C4-2B (cell line): Measurements from ENCODE around the gene PRSS22.

ENCODE experiments used
- ZFX ChIP-seq: fragments of 450-650 bp; IDR thresholded peaks from 2 replicates; pipeline ENCODE4 v1.6.1; 2017
- TF ChIP-seq, protein P1 (sequence below): fragments of 450-650 bp; conservative IDR thresholded peaks from 2 replicates; pipeline ENCODE4 v1.5.1; 2017; ENCODE audit warnings: mild to moderate bottlenecking

DNA sequence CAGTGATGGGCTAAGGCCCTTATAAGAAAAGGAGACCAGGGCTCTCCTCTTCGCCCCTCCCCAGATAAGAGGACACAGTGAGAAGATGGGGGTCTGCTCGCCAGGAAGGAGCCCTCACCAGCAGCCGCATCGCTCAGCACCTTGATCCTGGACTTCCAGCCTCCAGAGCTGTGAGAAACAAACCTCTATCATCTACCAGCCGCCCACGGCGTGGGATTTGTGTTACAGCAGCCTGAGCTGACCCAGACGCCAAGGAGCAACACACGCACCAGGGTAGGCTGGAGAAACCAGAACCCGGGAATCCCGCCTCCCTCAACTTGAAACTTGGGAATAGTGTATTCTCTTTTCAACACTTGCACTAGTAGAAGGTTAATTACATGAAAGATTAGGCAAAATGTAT, 32.1 kb downstream of the PRSS22 start:
- TF ChIP-seq, protein P1, sequence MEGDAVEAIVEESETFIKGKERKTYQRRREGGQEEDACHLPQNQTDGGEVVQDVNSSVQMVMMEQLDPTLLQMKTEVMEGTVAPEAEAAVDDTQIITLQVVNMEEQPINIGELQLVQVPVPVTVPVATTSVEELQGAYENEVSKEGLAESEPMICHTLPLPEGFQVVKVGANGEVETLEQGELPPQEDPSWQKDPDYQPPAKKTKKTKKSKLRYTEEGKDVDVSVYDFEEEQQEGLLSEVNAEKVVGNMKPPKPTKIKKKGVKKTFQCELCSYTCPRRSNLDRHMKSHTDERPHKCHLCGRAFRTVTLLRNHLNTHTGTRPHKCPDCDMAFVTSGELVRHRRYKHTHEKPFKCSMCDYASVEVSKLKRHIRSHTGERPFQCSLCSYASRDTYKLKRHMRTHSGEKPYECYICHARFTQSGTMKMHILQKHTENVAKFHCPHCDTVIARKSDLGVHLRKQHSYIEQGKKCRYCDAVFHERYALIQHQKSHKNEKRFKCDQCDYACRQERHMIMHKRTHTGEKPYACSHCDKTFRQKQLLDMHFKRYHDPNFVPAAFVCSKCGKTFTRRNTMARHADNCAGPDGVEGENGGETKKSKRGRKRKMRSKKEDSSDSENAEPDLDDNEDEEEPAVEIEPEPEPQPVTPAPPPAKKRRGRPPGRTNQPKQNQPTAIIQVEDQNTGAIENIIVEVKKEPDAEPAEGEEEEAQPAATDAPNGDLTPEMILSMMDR = no peak
- TF ChIP-seq ZFX = no peak
